ENCODE data around the gene RGL1. TPM values are rescaled to one million over a fixed set of nuclear protein-coding genes. Genes with fewer than 3 reads are reported as not detected.

The RGL1 gene
- total RNA-seq, 1 experiment from 2014 or later = 34.5 TPM

- Mint-ChIP-seq H3K9me3 (ENCODE audit: unreplicated experiment) (no peaks in the 10 kb centered on the region), H3K4me3 (ENCODE audit: unreplicated experiment) (no peak overlapping the region), H3K27ac (ENCODE audit: unreplicated experiment) (no peak overlapping the region), H3K27me3 (ENCODE audit: insufficient read depth, unreplicated experiment) (no peaks in the 10 kb centered on the region), H3K36me3 (ENCODE audit: insufficient read depth, unreplicated experiment) (peaks cover 32% of the 10 kb centered on the region), H3K4me1 (ENCODE audit: low read depth, unreplicated experiment) (peaks cover 44% of the 10 kb centered on the region)
- TF ChIP-seq CTCF (IDR thresholded peaks at IDR 0.05; ENCODE audit: insufficient read depth in 1 of 2, low read depth in 1 of 2, low read length in 1 of 2, severe bottlenecking in 1 of 2, unreplicated experiment in 1 of 2) = no peak
- Histone ChIP-seq H3K36me3 (ENCODE audit: control insufficient read depth, insufficient read depth, low read length) (peaks cover 3% of the 10 kb centered on the region), H3K4me3 (ENCODE audit: low read depth, low read length) (no peak overlapping the region), H3K9me3 (no peaks in the 10 kb centered on the region), H3K27me3 (replicated peaks; ENCODE audit: control insufficient read depth, insufficient read depth, low read length) (no peaks in the 10 kb centered on the region), H3K4me1 (peaks cover 65% of the 10 kb centered on the region)
- BruUV-seq (replicated peaks) = no TSS peak
- intact Hi-C loops (cut with micrococcal nuclease; ENCODE audit: unreplicated experiment) = no loop called here
- ChIA-PET CTCF (no interaction called here), POLR2A (interaction anchor here (0.7 kb wide), 1 partner anchor 11 kb away, joined by 3 read pairs; no protein-coding TSS in a partner anchor)
- no peak for DNase-seq
Observed at GRCh38 chr1:183808296-183809027, 3.5 kb downstream of the RGL1 start.

GRCh38 chr1:183810121-183810520, 5.2 kb downstream of the RGL1 start:
- peaks cover 72% of the 10 kb centered on the region for H3K4me1 ChIP-seq
- Mint-ChIP-seq H3K4me1 (ENCODE audit: low read depth, unreplicated experiment) (peaks cover 51% of the 10 kb centered on the region), H3K36me3 (ENCODE audit: insufficient read depth, unreplicated experiment) (peaks cover 27% of the 10 kb centered on the region), H3K27me3 (ENCODE audit: insufficient read depth, unreplicated experiment) (no peaks in the 10 kb centered on the region), H3K27ac (ENCODE audit: unreplicated experiment) (no peak overlapping the region), H3K4me3 (ENCODE audit: unreplicated experiment) (no peak overlapping the region), H3K9me3 (ENCODE audit: unreplicated experiment) (no peaks in the 10 kb centered on the region)
- DNase-seq = no peak
- no peak for TF ChIP-seq CTCF (IDR thresholded peaks at IDR 0.05; ENCODE audit: insufficient read depth in 1 of 2, low read depth in 1 of 2, low read length in 1 of 2, severe bottlenecking in 1 of 2, unreplicated experiment in 1 of 2)
- H3K4me3 ChIP-seq (ENCODE audit: low read depth, low read length) = no peak overlapping the region
- intact Hi-C loops (cut with micrococcal nuclease; ENCODE audit: unreplicated experiment) = loop anchor here (5.0 kb wide), 2 partner anchors 153 to 173 kb away; partner anchors contain the start of gene ARPC5
- POLR2A ChIA-PET = no interaction called here
- peaks cover 3% of the 10 kb centered on the region for H3K36me3 ChIP-seq (ENCODE audit: control insufficient read depth, insufficient read depth, low read length)
- no peaks in the 10 kb centered on the region for H3K27me3 ChIP-seq (replicated peaks; ENCODE audit: control insufficient read depth, insufficient read depth, low read length)
- no TSS peak for BruUV-seq (replicated peaks)
- CTCF ChIA-PET = no interaction called here
- no peaks in the 10 kb centered on the region for H3K9me3 ChIP-seq

GRCh38 chr1:183810756-183811544, 6.0 kb downstream of the RGL1 start:
- Histone ChIP-seq H3K9me3 (no peaks in the 10 kb centered on the region), H3K4me3 (ENCODE audit: low read depth, low read length) (no peak overlapping the region), H3K27me3 (replicated peaks; ENCODE audit: control insufficient read depth, insufficient read depth, low read length) (no peaks in the 10 kb centered on the region), H3K36me3 (ENCODE audit: control insufficient read depth, insufficient read depth, low read length) (peaks cover 3% of the 10 kb centered on the region), H3K4me1 (peaks cover 72% of the 10 kb centered on the region)
- intact Hi-C loops (cut with micrococcal nuclease; ENCODE audit: unreplicated experiment) = loop anchor here (5.0 kb wide), 2 partner anchors 154 to 174 kb away; partner anchors contain the start of gene ARPC5
- no TSS peak for BruUV-seq (replicated peaks)
- POLR2A ChIA-PET = no interaction called here
- no peak for DNase-seq
- no peak for TF ChIP-seq CTCF (IDR thresholded peaks at IDR 0.05; ENCODE audit: insufficient read depth in 1 of 2, low read depth in 1 of 2, low read length in 1 of 2, severe bottlenecking in 1 of 2, unreplicated experiment in 1 of 2)
- CTCF ChIA-PET = no interaction called here
- peaks cover 51% of the 10 kb centered on the region for H3K4me1 Mint-ChIP-seq (ENCODE audit: low read depth, unreplicated experiment)
- H3K27ac Mint-ChIP-seq (ENCODE audit: unreplicated experiment) = no peak overlapping the region
- H3K4me3 Mint-ChIP-seq (ENCODE audit: unreplicated experiment) = no peak overlapping the region
- no peaks in the 10 kb centered on the region for H3K27me3 Mint-ChIP-seq (ENCODE audit: insufficient read depth, unreplicated experiment)
- peaks cover 21% of the 10 kb centered on the region for H3K36me3 Mint-ChIP-seq (ENCODE audit: insufficient read depth, unreplicated experiment)
- H3K9me3 Mint-ChIP-seq (ENCODE audit: unreplicated experiment) = no peaks in the 10 kb centered on the region

All from Caco-2 (cell line).